Caco-2 (cell line): Measurements from ENCODE around the gene KLK11. TPM values are rescaled to one million over a fixed set of nuclear protein-coding genes. Genes with fewer than 3 reads are reported as not detected.

Experiments
- BruUV-seq: library from RNA; stranded (reverse); fragments of 400-500 nt; replicated peaks from 2 replicates; lab custom pipeline; 2021; lab: Mats Ljungman, UMichigan
- CTCF ChIA-PET: fragments of 300-600 bp; sonication (Branson Sonifier 250); formaldehyde crosslinking; loops from one replicate; lab custom pipeline; 2022; ENCODE audit warnings: antibody characterized with exemption; lab: Charles Lee
- POLR2A ChIA-PET: fragments of 300-600 bp; sonication (Branson Sonifier 250); formaldehyde crosslinking; loops from one replicate; lab custom pipeline; 2022; ENCODE audit warnings: antibody characterized with exemption; lab: Charles Lee
- DNase-seq, 2 experiments: peaks; one replicate each; pipeline versions ENCODE4 v3.0.0 to v3.0.0-alpha.2; 2020 to 2022
- H3K27me3 ChIP-seq: replicated peaks from 2 replicates; pipeline ENCODE4 v1.6.0; 2011; ENCODE audit warnings: low read length; ENCODE audit not compliant: control insufficient read depth, insufficient read depth
- H3K36me3 ChIP-seq: 2 replicates; pipeline ENCODE4 v1.5.1; 2011; ENCODE audit warnings: low read length; ENCODE audit not compliant: control insufficient read depth, insufficient read depth
- H3K4me1 ChIP-seq: fragments of 250-450 bp; sonication (Bioruptor Pico); 2 replicates; pipeline ENCODE4 v1.5.1; 2020; ENCODE audit warnings: mild to moderate bottlenecking
- H3K4me3 ChIP-seq: 2 replicates; pipeline ENCODE4 v1.5.1; 2011; ENCODE audit warnings: low read depth, mild to moderate bottlenecking, control low read depth, low read length
- H3K9me3 ChIP-seq: fragments of 250-450 bp; sonication (Bioruptor Pico); 2 replicates; pipeline ENCODE4 v1.5.1; 2020; ENCODE audit warnings: mild to moderate bottlenecking, moderate library complexity
- H3K27ac Mint-ChIP-seq: one replicate; pipeline ENCODE4 v1.8.0; 2022; ENCODE audit warnings: mixed read lengths; ENCODE audit not compliant: unreplicated experiment
- H3K27me3 Mint-ChIP-seq: one replicate; pipeline ENCODE4 v1.8.0; 2022; ENCODE audit warnings: mixed read lengths; ENCODE audit not compliant: insufficient read depth, unreplicated experiment
- H3K36me3 Mint-ChIP-seq: one replicate; pipeline ENCODE4 v1.8.0; 2022; ENCODE audit warnings: mild to moderate bottlenecking, mixed read lengths; ENCODE audit not compliant: insufficient read depth, unreplicated experiment
- H3K4me1 Mint-ChIP-seq: one replicate; pipeline ENCODE4 v1.8.0; 2022; ENCODE audit warnings: low read depth, mixed read lengths; ENCODE audit not compliant: unreplicated experiment
- H3K4me3 Mint-ChIP-seq: one replicate; pipeline ENCODE4 v1.8.0; 2022; ENCODE audit warnings: mild to moderate bottlenecking, moderate library complexity, mixed read lengths; ENCODE audit not compliant: unreplicated experiment
- H3K9me3 Mint-ChIP-seq: one replicate; pipeline ENCODE4 v1.8.0; 2022; ENCODE audit warnings: mixed read lengths; ENCODE audit not compliant: unreplicated experiment
- CTCF ChIP-seq, 2 experiments: fragments of 200-600 bp in 1 of 2; IDR thresholded peaks; 1 replicate in 1 of 2; 2 replicates in 1 of 2; pipeline versions ENCODE4 v1.5.1 to v1.8.0; 2011 to 2022; ENCODE audit warnings: antibody characterized with exemption in 1 of 2, control low read depth in 1 of 2, inconsistent platforms in 1 of 2, low read depth in 1 of 2, low read length in 1 of 2, mild to moderate bottlenecking in 1 of 2, moderate library complexity in 1 of 2; ENCODE audit not compliant: insufficient read depth in 1 of 2, severe bottlenecking in 1 of 2, unreplicated experiment in 1 of 2
- intact Hi-C: fragments of 100-400 bp; cut with micrococcal nuclease; formaldehyde crosslinking; loops from one replicate; pipeline ENCODE4 v1.10.0; 2022; ENCODE audit not compliant: unreplicated experiment
- total RNA-seq: library from RNA; stranded (reverse); gene quantifications from 2 replicates; pipeline ENCODE4 v1.2.3, GENCODE V29; 2022

Gene KLK11
- total RNA-seq, 1 experiment from 2014 or later, result not detected

DNA sequence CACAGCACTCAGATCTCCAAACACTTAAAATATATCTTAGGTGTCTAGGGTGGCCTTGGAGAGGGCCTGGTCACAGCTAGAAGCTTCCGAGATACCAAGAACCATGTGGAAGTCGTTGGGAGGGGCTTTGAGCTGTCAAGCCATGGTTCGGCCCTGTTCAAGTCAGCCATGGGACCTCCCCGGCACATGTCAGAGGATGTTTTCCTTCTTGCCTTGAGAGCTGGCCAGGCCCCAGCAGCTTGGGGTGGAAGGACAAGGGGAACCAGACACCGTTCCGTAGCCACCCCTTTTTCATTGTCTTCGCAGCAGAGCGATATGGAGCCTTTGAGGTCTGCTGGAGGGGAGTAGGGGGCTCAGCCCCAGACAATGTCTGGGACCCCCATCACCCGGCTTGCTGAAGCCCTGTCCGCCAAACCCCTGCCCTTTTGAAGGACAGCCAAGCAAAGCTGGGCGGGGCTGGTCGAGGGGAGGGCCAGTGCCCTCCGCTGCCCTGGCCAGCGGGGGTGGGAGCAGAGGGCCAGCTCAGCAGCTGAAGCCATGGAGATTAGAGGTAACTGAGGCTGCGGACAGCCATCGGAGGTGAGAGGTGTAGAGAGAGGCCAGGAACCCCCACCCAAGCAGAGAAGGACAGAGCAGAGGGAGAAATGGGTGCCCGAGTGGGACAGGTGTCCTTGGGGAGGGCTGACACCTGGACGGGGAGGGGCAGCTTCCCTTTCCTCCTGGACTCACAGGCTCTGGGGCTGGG is 435 bp downstream of the KLK11 start:
- H3K27ac Mint-ChIP-seq, result no peak overlapping the region
- Histone ChIP-seq H3K27me3 (no peaks in the 10 kb centered on the region; the same call in 1 of the 2 replicates), H3K4me3 (no peak overlapping the region), H3K9me3 (no peaks in the 10 kb centered on the region), H3K4me1 (no peaks in the 10 kb centered on the region), H3K36me3 (no peaks in the 10 kb centered on the region)
- DNase-seq, result no peak
- CTCF ChIA-PET, result no interaction called here
- BruUV-seq, result no TSS peak
- H3K36me3 Mint-ChIP-seq, result no peaks in the 10 kb centered on the region
- no peaks in the 10 kb centered on the region for H3K4me1 Mint-ChIP-seq
- POLR2A ChIA-PET, result no interaction called here
- H3K9me3 Mint-ChIP-seq, result no peaks in the 10 kb centered on the region
- peaks cover 12% of the 10 kb centered on the region for H3K27me3 Mint-ChIP-seq
- intact Hi-C loops, result no loop called here
- TF ChIP-seq CTCF (IDR thresholded peaks at IDR 0.05; ENCODE audit: insufficient read depth in 1 of 2, low read depth in 1 of 2, low read length in 1 of 2, severe bottlenecking in 1 of 2, unreplicated experiment in 1 of 2), result no peak
- H3K4me3 Mint-ChIP-seq, result no peak overlapping the region

- no peak for DNase-seq
- BruUV-seq, result no TSS peak
- intact Hi-C loops, result no loop called here
- Histone ChIP-seq H3K4me1 (no peaks in the 10 kb centered on the region), H3K4me3 (no peak overlapping the region), H3K27me3 (no peaks in the 10 kb centered on the region; the same call in 1 of the 2 replicates), H3K9me3 (no peaks in the 10 kb centered on the region), H3K36me3 (no peaks in the 10 kb centered on the region)
- Mint-ChIP-seq H3K4me3 (no peak overlapping the region), H3K9me3 (no peaks in the 10 kb centered on the region), H3K27me3 (peaks cover 12% of the 10 kb centered on the region), H3K36me3 (no peaks in the 10 kb centered on the region), H3K4me1 (no peaks in the 10 kb centered on the region), H3K27ac (no peak overlapping the region)
- POLR2A ChIA-PET, result no interaction called here
- CTCF ChIA-PET, result no interaction called here
- TF ChIP-seq CTCF (IDR thresholded peaks at IDR 0.05; ENCODE audit: insufficient read depth in 1 of 2, low read depth in 1 of 2, low read length in 1 of 2, severe bottlenecking in 1 of 2, unreplicated experiment in 1 of 2), result no peak
Measured at GRCh38 chr19:51025401-51025800, 1.0 kb downstream of the KLK11 start.

DNA sequence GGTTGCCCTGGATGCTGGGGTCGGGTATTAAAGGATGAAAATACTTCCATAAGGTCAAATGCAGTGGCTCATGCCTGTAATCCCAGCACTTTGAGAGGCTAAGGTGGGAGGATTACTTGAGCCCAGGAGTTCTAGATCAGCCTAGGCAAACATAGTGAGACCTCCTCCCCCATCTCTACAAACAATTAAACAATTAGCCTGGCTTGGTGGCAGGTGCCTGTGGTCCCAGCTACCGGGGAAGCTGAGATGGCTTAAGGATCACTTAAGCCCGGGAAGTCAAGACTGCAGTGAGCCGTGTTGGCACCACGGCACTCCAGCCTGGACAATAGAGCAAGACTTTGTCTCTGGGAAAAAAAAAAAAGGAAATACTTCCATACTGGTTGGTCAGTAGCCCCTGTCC is 1.5 kb downstream of the KLK11 start:
- Mint-ChIP-seq H3K36me3 (no peaks in the 10 kb centered on the region), H3K4me1 (no peaks in the 10 kb centered on the region), H3K4me3 (no peak overlapping the region), H3K27me3 (peaks cover 14% of the 10 kb centered on the region), H3K27ac (no peak overlapping the region), H3K9me3 (no peaks in the 10 kb centered on the region)
- no peaks in the 10 kb centered on the region for H3K36me3 ChIP-seq
- intact Hi-C loops, result no loop called here
- no peak overlapping the region for H3K4me3 ChIP-seq
- DNase-seq, result no peak
- H3K9me3 ChIP-seq, result no peaks in the 10 kb centered on the region
- peaks cover 1% of the 10 kb centered on the region for H3K27me3 ChIP-seq
- TF ChIP-seq CTCF (IDR thresholded peaks at IDR 0.05; ENCODE audit: insufficient read depth in 1 of 2, low read depth in 1 of 2, low read length in 1 of 2, severe bottlenecking in 1 of 2, unreplicated experiment in 1 of 2), result no peak
- ChIA-PET POLR2A (no interaction called here), CTCF (no interaction called here)
- H3K4me1 ChIP-seq, result no peaks in the 10 kb centered on the region
- no TSS peak for BruUV-seq
